GM12878 (cell line): ENCODE measurements around the gene DYNLT2B.

Experiments used
- CHD2 ChIP-seq: IDR thresholded peaks from 2 replicates; pipeline ENCODE4 v1.6.1; 2011; ENCODE audit warnings: low read depth, low read length, improper control_type of control experiment, borderline replicate concordance
- CREB1 ChIP-seq: IDR thresholded peaks from 2 replicates; pipeline ENCODE4 v1.6.1; 2012; ENCODE audit warnings: low read depth, mild to moderate bottlenecking, inconsistent platforms
- CTCF ChIP-seq, 3 experiments: IDR thresholded peaks in 2 of 3; conservative IDR thresholded peaks in 1 of 3; 2 replicates each; pipeline ENCODE4 v1.5.1; 2011; ENCODE audit warnings: low read depth in 3 of 3, low read length in 3 of 3, mild to moderate bottlenecking in 3 of 3, control low read depth in 2 of 3, moderate library complexity in 2 of 3, inconsistent platforms in 1 of 3, mixed read lengths in 1 of 3; ENCODE audit not compliant: control insufficient read depth in 2 of 3, insufficient read depth in 1 of 3; ENCODE audit errors: extremely low read depth in 1 of 3
- EP300 ChIP-seq, 2 experiments: fragments of 150-350 bp in 1 of 2; IDR thresholded peaks; 2 replicates each; pipeline ENCODE4 v1.6.1; 2011 to 2012; ENCODE audit warnings: low read depth in 2 of 2, low read length in 2 of 2, borderline replicate concordance in 1 of 2, improper control_type of control experiment in 1 of 2, inconsistent platforms in 1 of 2; ENCODE audit not compliant: control insufficient read depth in 1 of 2
- ESRRA ChIP-seq: IDR thresholded peaks from 2 replicates; pipeline ENCODE4 v1.6.1; 2012; ENCODE audit warnings: mild to moderate bottlenecking, low read length, improper control_type of control experiment
- EZH2 ChIP-seq: IDR thresholded peaks from 2 replicates; pipeline ENCODE4 v1.6.1; 2012; ENCODE audit warnings: low read depth, mild to moderate bottlenecking, control low read depth, inconsistent platforms, low read length, borderline replicate concordance; ENCODE audit not compliant: control insufficient read depth
- MAX ChIP-seq: IDR thresholded peaks from 2 replicates; pipeline ENCODE4 v1.6.1; 2012; ENCODE audit warnings: low read depth, low read length, improper control_type of control experiment
- PKNOX1 ChIP-seq: fragments of 450-650 bp; IDR thresholded peaks from 2 replicates; pipeline ENCODE4 v1.6.1; 2016; ENCODE audit warnings: mild to moderate bottlenecking
- POLR2A ChIP-seq: IDR thresholded peaks from 2 replicates; pipeline ENCODE4 v1.6.1; 2011; ENCODE audit warnings: low read depth, mild to moderate bottlenecking, low read length
- POLR2AphosphoS5 ChIP-seq: IDR thresholded peaks from 2 replicates; pipeline ENCODE4 v1.6.1; 2011; ENCODE audit warnings: mild to moderate bottlenecking, low read length, inconsistent platforms
- STAT3 ChIP-seq: IDR thresholded peaks from 2 replicates; pipeline ENCODE4 v1.6.1; 2011; ENCODE audit warnings: low read depth, low read length, improper control_type of control experiment
- USF1 ChIP-seq: IDR thresholded peaks from 2 replicates; pipeline ENCODE4 v1.6.1; 2011; ENCODE audit warnings: borderline replicate concordance, low read depth, mild to moderate bottlenecking, moderate library complexity, mixed read lengths, low read length; ENCODE audit not compliant: insufficient read depth; ENCODE audit errors: extremely low read length
- USF2 ChIP-seq: IDR thresholded peaks from 2 replicates; pipeline ENCODE4 v1.6.1; 2011; ENCODE audit warnings: low read depth, low read length, improper control_type of control experiment, borderline replicate concordance

GRCh38 chr3:196268284-196269163 is 49.5 kb downstream of the DYNLT2B start:
- no peak for TF ChIP-seq USF2
- TF ChIP-seq CTCF (IDR thresholded peaks at IDR 0.05 in 2 of 3, conservative IDR thresholded peaks at IDR 0.05 in 1 of 3; ENCODE audit: control insufficient read depth in 2 of 3, extremely low read depth in 1 of 3, insufficient read depth in 1 of 3, low read depth in 3 of 3, low read length in 3 of 3): no peak
- no peak for TF ChIP-seq ESRRA
- TF ChIP-seq POLR2A: no peak
- TF ChIP-seq MAX: no peak
- no peak for TF ChIP-seq POLR2AphosphoS5
- TF ChIP-seq USF1: no peak
- TF ChIP-seq STAT3: no peak
- no peak for TF ChIP-seq CREB1
- TF ChIP-seq EZH2: no peak
- TF ChIP-seq CHD2: no peak
- no peak for TF ChIP-seq EP300 (IDR thresholded peaks at IDR 0.05; ENCODE audit: borderline replicate concordance in 1 of 2, control insufficient read depth in 1 of 2, low read depth in 2 of 2, low read length in 2 of 2)
- TF ChIP-seq PKNOX1: no peak
